ENCODE data around the gene ROR1.

GRCh38 chr1:64107118-64107519 is 333.3 kb downstream of the ROR1 start:
- TF ChIP-seq CTCF (IDR thresholded peaks at IDR 0.05; ENCODE audit: borderline replicate concordance, extremely low read depth, low read length, poor library complexity, severe bottlenecking) = no peak
- TF ChIP-seq EZH2 (IDR thresholded peaks at IDR 0.05; ENCODE audit: borderline replicate concordance, low read depth, low read length, severe bottlenecking) = no peak
